COLO668 (cell line): Measurements from ENCODE around the gene DCAF11.

Experiments
- DNase-seq: peaks from one replicate; lab custom pipeline; 2025; ENCODE audit not compliant: unreplicated experiment; lab: John Stamatoyannopoulos, UW

DCAF11 gene

DNA sequence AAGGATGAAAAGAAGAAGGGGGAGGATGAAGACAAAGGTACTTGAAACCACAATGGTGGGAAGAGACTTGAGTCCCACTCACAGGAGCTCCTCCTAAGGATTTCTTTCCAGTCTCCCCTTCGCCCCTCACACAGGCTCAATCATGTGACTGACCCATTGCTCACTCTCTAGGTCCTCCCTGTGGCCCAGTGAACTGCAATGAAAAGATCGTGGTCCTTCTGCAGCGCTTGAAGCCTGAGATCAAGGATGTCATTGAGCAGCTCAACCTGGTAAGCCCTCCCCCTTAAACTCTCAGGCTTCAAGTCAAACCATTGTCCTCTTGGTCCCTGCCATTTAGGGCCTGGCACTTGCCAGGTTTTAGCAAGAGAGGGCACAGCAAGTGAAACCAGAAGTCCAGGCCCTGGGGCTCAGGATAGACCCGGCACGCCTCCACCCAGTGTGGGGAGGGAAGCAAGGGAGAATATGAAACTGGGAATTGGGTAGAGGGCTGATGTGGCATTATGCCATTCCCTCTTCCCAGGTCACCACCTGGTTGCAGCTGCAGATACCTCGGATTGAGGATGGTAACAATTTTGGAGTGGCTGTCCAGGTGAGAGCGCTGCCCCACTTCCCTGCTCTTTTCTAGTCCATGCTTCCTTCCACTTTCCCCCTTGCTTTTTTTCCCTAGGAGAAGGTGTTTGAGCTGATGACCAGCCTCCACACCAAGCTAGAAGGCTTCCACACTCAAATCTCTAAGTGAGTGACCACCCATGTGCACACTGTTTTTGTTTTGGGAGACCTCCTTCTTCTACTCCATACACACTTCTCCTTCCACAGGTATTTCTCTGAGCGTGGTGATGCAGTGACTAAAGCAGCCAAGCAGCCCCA lies 23.2 kb downstream of the DCAF11 start:
- no peak for DNase-seq

DNA sequence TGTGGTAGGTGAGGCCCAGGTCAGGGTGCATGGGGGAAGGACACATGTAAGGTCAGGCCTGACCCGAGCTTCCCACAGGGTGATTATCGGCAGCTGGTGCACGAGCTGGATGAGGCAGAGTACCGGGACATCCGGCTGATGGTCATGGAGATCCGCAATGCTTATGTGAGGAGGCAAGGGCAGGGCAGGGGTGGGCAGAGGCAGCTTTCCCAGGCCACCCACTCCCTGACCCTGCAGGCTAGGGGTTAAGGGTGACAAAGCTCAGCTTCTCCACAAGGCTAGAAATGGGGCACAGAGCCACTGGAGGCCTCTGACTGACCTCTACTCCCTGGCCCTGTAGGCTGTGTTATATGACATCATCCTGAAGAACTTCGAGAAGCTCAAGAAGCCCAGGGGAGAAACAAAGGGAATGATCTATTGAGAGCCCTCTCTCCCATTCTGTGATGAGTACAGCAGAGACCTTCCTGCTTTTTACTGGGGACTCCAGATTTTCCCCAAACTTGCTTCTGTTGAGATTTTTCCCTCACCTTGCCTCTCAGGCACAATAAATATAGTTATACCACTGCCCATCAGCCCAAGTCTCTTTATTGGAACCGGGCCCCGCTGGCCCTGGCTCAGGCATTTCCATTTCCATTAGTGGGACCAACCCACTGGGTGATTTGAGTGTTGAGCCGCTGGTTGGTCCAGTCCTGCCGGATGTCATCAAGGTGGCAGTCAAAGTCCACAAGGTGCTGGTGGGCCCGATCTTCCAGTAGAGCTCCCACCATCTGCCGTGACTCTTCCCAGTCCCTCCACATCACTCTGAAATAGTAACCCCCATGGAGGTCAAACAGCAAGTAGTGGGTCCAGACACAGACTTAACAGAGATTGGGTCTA lies 24.1 kb downstream of the DCAF11 start:
- no peak for DNase-seq

DNA sequence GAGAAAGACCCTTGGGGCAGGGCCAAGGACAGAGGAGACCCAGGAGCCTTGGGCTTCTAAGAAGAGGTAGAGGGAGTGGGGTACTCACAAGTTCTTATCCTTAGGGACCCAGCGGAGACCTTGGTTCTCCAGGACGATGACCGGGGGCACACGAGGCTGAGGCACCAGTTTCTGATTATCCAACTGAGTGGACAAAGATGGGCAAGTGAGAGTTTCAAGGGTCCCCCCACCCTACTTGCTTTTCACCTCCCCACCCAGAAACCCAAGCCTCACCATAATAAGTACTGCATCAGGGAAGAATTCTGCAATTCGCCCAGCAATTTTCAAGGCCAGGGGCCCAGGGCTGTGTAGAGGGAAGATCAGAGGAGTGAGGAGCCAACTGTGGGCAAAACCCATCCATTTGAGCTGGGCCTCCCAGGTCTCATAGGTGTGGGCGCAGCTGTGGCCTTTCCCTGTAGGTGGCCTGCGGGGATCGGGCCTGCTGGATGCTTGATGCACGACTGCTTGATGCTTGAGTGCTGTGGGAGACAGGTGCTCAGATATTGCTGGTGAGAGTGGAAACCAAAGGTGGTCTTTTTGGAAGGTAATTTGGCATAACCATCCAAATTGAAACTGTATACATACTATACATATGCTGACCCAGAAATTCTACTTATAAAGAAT lies 24.8 kb downstream of the DCAF11 start:
- DNase-seq: peak; percentile 67

DNA sequence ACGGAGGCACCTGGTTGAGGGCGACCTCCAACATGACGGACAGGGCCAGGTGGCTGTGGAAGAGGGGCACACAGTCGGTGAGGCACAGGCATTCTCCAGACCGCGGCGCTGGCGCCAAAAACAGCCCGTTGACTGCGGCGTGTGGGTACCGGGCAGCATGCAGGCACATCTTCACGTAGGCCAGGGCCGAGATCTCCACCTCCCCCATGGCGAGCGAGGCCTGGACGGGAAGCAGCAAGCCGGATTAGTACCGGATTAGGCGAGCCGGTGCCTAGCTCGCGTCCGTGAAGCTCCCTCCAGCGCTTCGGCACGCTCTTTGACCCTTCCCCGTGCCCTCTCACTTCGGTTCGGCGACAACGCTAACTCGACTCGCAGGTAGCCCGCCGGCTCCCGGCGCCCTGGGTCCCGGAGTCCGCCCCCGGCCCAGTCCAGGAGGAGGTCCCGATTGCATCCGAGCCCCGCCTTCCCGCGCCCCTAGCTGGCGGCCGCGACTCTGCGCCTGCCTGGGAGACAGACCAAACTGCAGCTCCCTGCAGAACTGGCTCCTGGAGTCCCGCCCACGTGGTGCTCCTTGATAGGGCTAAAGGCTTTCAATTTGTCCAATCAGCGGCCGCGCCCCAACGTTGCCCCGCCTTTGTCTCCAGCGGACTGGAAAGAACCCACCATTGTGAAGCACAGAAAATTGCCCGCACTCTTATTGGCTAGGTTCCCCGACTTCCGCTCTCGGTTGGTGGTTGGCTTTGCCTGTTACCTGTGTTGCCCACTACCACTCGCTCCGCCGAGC lies 26.7 kb downstream of the DCAF11 start, which contains the start of gene EMC9:
Gene EMC9 (minus strand): TSS at position 495 of the 784 bp plus-strand sequence. CDS start 287 bp downstream, at position 208.
- peak; percentile 100 for DNase-seq

DNA sequence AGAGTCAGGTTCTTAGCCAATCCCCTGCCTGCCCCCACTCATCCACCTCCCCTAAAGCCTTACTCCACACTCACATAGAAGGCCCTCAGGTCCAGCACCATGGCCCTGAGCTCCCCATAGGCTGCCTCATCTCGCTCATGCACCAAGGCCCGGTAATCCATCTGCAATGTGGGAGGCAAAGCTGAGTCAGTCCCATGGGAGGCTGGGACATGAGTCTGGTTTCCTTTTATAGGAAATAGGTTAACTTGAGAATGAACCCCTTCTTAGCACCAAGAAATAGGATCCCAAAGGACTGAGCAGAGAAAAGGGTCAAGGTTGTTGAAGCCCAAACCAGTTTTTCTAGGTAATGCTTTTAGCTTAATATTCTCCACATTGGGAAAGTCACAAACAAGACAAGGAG lies 28.9 kb downstream of the DCAF11 start:
- no peak for DNase-seq

DNA sequence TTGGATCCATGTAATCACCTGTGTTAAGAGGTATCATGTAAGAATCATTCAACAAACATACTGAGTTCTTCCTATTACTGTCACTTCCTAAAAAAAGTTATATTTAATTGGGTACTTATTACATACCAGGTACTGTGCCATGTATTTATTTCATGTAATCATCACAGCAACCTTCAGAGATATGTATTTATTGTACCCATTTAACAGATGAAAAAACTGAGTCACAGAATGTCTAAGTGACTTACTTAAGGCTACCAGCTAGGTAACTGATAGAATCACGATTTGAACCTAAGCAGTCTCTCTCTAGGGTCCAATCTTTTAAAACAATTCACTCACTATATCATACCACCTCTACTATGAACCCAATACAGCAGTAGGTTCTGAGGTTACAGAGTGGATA lies 29.9 kb downstream of the DCAF11 start:
- DNase-seq: no peak

DNA sequence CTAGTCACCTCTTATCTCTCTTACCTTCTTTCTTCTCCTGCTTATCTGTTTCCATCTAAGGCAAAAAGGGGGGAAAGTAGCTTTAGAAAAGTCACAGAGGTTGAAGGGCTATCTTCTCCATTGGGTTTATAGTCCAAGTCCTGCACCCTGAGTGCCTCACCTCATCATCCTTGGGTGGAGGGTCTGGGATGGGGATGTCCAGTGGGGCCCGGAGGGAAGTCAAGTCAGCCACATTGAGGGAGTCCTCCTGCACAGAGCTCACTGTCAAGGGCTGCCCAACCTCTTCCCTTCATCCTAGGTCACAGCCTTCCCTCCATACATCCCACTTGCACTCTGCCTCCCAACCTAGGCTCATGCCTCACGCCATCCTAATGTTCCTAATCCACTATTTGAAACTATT lies 30.6 kb downstream of the DCAF11 start:
- DNase-seq: no peak

DNA sequence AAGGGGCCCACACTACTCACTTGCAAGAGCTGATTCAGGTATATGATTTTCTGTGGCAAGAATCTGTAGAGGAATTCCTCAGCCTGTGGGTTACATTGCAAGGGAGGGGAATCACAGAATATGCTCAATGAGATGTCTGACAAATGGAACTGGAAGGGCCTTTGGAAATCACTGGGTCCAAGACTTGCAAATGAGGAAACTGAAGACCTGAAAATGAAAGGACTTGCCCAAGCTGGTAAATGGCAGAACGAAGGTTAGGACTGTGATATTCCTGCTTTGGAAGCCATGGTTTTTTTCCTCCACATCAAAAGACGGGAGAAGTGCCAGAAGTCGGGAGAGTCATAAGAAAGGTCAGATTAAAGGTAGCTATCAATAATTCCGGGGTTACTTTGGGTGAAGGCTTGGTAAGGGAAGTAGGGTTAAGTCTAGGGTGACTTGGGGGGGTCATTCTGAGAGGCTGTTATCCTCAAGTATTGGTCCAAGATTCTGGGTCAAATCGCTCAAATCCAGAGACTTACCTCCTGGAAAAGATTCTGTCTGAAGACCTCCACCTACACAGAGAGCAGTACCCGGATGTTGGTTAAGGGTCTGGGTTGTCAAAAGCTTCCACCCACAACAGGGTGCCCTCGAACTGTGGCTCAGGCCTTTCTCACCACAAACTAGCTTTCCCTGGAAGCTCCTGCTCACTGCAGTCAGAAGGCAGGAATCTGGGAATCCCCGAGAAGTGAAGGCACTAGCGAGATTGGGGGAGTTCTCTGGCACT lies 31.3 kb downstream of the DCAF11 start:
- no peak for DNase-seq

DNA sequence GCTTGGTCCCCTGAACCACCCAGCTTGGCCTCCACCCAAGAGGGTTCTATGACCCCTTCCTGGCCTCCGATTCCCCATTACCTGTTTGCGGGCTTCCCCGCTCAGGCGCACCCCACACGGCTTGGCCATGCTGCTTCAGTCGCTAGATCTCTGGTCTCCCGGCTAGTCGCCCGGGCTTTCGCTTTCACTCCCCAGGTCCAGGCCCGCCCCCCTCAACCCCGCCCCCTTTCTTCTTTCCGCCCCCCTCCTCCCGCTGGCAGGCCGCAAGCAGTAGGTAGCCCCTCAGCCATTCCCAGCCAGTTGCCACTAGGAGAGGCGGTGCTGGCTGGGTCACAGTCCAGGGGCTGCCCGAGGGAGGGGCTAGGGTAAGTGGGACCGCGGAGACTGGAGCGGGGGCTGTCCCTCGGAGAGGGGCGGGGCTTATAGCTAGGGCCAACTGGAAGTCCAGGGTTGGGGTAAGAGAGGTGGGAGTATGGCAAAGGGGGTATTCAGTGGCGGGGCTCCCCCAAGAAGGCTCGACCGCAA lies 31.9 kb downstream of the DCAF11 start, which contains the start of gene PSME2:
Gene PSME2 (minus strand): TSS at position 158 of the 525 bp plus-strand sequence. CDS start 29 bp downstream, at position 129.
- DNase-seq: peak; percentile 95

DNA sequence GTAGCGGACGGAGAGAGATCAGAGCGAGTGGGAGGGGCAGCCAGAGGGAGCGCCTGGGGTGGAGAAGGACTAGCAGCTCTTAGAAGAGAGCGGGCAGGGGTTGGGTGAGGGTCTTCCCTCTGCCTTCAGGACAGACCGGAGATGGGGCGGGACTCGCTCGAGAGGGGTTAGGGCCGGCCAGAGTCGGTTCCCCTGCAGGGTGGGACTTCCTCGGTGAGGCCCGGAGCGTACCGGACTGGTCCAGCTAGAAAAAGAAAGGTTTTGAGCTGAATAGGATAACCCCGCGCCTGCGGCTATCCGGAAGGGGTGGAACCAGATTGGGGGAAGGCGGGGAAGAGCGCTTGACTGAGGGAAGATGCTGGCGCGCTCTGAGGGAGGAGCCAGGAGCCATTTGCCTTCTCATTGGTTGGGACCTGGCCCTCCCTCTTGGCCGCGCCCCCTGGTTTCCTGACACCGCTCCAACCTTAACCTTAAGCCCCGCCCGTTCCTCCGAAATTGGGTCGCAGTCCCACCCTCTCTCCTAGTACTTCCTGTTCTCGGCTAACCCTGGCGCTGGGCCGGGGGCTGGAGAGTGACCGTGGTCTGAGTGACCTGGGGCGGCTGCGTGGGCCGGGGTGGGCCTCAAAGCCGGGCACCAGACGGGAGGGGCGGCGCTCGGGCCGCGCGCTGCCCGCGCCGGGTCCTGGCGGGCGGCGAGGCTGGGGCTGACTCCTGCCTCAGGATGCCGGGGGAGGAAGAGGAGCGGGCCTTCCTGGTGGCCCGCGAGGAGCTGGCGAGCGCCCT lies 32.6 kb downstream of the DCAF11 start, which contains the start of gene RNF31:
Gene RNF31 (plus strand): TSS at position 521 of the 783 bp plus-strand sequence. CDS start 201 bp downstream, at position 722.
- DNase-seq: peak; percentile 99

DNA sequence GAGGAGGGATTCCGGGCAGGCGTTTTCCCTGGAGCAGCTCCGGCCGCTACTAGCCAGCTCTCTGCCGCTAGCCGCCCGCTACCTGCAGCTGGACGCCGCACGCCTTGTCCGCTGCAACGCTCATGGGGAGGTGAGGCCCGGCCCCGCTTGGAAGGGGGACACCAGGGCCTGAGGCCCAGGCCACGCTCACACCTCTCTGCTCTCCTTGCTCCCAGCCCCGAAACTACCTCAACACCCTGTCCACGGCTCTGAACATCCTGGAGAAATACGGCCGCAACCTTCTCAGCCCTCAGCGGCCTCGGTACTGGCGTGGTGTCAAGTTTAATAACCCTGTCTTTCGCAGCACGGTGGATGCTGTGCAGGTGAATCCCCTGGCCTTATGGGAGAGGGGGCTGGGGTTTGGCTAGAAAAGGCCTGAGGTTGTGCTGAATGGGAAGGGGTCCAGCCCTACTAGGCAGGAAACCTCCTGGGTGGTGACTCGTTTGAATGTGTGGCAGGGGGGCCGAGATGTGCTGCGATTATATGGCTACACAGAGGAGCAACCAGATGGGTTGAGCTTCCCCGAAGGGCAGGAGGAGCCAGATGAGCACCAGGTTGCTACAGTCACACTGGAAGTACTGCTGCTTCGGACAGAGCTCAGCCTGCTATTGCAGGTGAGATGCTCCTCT lies 33.3 kb downstream of the DCAF11 start:
- DNase-seq: peak; percentile 55

DNA sequence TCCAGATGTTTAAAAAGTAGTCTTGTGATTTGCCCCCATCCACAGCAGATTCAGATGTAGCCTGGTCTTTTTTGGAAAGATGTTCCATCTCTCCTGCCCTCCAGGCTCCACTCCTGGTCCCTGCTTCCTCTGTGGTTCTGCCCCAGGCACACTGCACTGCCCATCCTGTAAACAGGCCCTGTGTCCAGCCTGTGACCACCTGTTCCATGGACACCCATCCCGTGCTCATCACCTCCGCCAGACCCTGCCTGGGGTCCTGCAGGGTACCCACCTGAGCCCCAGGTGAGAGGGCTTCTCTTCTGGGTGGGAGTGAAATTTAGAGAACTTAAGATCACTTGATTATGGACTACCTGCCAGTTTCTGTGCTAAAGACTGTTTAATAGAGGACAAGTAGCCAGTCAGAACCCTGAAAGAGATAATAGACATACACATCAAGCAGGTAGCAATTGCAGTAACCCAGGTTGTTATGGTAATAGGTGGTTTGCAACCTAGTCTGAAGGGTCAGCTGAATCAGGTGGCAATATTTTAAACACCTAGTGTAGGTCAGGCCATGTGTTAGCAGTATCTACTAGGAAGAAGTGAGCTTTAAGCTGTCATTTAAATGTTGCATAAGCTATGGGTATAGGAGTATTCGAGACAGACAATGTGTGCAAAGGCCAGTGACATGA lies 34.9 kb downstream of the DCAF11 start:
- DNase-seq: no peak

DNA sequence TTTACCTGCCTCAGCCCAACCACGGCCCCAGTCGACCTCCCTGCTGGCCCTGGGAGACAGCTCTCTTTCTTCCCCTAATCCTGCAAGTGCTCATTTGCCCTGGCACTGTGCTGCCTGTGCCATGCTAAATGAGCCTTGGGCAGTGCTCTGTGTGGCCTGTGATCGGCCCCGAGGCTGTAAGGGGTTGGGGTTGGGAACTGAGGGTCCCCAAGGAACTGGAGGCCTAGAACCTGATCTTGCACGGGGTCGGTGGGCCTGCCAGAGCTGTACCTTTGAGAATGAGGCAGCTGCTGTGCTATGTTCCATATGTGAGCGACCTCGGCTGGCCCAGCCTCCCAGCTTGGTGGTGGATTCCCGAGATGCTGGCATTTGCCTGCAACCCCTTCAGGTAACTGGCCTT lies 35.5 kb downstream of the DCAF11 start:
- no peak for DNase-seq

DNA sequence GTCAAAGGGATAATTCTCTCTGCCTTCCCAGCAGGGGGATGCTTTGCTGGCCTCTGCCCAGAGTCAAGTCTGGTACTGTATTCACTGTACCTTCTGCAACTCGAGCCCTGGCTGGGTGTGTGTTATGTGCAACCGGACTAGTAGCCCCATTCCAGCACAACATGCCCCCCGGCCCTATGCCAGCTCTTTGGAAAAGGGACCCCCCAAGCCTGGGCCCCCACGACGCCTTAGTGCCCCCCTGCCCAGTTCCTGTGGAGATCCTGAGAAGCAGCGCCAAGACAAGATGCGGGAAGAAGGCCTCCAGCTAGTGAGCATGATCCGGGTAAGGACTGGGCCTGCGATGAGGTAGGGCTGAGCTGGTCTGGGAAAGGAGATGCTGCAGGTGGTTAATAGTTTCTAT lies 36.0 kb downstream of the DCAF11 start:
- DNase-seq: no peak

DNA sequence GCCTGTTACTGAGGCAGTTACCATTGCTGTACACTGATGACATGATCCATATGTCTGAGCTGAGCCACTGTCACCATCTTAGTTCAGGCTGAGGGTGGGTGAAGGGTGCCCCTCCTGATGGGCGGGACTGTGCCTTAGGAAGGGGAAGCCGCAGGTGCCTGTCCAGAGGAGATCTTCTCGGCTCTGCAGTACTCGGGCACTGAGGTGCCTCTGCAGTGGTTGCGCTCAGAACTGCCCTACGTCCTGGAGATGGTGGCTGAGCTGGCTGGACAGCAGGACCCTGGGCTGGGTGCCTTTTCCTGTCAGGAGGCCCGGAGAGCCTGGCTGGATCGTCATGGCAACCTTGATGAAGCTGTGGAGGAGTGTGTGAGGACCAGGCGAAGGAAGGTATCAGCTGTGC lies 36.4 kb downstream of the DCAF11 start:
- DNase-seq: no peak

DNA sequence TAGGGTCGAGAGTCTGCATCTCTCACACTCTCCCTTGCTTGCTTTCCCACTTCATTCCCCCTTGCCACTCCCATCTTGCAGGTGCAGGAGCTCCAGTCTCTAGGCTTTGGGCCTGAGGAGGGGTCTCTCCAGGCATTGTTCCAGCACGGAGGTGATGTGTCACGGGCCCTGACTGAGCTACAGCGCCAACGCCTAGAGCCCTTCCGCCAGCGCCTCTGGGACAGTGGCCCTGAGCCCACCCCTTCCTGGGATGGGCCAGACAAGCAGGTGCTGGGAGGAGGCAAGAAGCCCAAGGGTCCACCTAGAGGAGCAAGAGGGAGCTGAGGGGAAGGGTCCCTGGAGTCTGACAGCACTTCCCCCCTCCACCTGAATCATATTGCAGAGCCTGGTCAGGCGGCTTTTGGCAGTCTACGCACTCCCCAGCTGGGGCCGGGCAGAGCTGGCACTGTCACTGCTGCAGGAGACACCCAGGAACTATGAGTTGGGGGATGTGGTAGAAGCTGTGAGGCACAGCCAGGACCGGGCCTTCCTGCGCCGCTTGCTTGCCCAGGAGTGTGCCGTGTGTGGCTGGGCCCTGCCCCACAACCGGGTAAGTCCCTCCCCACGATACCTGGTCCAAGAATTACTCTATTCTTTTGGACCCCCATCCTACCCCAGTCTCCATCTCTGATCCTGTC lies 37.0 kb downstream of the DCAF11 start:
- no peak for DNase-seq

DNA sequence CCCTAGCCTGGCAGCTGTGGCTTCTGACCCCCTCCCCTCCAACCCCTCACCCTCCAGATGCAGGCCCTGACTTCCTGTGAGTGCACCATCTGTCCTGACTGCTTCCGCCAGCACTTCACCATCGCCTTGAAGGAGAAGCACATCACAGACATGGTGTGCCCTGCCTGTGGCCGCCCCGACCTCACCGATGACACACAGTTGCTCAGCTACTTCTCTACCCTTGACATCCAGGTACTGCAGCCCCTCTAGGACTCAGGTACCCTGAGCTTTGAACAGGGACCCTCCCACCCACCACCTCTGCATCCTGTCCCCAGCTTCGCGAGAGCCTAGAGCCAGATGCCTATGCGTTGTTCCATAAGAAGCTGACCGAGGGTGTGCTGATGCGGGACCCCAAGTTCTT lies 40.5 kb downstream of the DCAF11 start:
- no peak for DNase-seq
